NK-92 (cell line): ENCODE data around the gene PPDPF.
"Not testable (repeated sequence)": the region's sequence is repeated elsewhere in the genome, so short reads cannot be mapped to it uniquely, and the experiment has no call there.

Source experiments
- DNase-seq: peaks from one replicate; lab custom pipeline; 2025; ENCODE audit not compliant: unreplicated experiment; lab: John Stamatoyannopoulos, UW

PPDPF gene

DNA sequence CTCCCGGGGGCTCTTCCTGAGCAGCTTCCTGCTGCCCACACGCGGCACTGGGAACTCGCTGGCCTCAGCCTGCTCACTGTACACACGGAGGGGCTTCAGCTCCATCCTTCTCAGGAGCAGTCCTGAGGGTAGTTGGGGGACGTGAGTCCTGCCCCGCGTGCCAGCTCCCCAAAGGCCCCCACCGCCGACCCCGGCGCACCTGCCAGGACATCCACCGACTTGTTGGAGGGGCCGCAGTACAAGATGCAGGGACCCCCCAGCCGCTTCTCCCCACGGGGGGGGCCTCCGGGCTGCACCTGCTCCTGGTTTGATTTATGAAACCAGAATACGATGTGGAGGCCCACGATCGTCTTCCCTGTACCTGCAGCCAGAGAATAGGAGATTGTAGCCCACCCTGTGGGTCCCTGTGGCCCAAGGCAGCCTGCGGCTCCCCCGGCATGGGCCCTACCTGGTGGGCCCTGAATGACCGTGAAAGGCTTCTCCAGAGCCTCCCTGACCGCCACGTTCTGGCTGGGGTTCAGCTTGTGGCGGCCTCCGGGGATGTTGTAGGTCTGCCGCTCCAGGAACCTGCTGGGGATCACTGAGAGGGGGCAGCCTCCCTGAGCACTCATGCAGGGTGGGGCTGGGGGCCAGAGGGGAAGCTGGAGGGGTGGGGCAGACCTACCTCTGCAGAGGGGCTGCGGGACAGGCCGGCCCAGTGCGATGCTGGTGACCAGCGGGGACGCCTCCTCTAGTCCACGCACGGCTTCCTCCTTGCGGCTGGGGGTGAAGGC is 41.2 kb downstream of the PPDPF start:
- no peak for DNase-seq

DNA sequence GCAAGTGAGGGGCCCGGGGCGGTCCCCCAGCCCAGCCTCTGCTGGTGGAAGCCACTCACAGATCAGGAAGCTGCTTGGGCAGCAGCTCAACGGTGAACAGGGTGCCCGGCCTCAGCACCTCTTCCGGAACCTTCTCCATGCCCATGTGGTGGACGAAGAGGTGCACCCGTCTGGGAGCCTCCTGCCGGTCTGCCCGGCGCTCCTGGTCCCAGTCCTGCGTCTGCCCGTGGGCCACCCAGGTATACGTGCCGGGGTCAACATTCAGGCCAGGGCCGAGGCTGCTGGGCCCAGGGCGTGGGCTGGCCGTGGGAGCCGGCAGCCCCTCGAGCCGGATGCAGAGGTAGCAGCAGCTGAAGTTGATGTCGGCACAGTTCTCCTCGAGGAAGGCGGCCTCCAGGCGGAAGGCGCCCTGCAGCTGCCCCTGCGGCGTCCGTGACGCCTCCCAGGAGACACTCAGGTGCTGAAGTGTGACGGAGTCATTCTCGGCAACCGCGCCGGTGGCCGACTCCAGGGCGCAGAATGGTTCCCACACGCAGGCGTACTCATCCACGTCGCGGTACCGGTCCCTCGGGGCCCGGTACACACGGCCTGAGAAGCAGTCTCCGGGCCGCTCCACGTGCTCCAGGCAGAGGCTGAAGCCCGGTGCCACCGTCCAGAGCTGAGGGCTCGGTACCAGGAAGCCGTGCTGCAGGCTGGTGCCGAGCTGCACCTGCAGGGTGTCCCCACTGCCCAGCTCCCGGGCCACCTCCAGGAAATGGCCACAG is 42.1 kb downstream of the PPDPF start:
- DNase-seq, result no peak

DNA sequence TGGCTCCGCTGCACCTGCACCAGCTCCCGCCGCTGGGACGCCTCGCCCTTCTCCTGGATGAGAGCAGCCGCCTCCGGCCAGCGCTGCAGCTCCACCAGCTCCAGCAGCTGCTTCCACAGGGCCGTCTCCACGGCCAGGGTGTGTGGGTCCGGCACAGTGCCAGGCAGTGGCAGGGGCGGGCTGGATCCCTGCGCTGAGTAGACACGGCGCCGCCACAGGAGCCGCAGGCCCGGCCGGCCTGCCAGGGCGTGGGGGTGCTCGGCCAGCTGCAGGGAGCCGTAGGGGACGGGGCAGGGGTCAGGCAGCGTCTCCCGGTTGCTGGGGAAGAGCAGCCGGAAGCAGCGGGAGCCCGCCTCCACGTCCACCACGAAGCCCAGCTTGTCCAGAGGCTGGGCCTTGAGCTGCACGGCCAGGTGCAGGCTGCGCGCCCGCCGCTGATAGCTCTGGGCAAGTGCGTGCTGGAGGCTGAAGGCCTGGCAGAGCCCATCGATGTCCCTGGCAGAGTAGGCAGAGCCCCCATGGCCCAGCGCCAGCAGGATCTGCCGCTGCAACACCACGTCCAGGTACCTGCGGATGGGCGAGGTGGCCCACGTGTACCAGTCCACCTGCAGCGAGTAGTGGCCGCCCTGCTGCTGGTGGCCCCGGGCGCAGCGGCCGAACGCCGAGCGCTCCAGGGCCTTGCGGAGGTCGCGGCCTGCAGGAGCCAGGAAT is 42.8 kb downstream of the PPDPF start:
- no peak for DNase-seq

DNA sequence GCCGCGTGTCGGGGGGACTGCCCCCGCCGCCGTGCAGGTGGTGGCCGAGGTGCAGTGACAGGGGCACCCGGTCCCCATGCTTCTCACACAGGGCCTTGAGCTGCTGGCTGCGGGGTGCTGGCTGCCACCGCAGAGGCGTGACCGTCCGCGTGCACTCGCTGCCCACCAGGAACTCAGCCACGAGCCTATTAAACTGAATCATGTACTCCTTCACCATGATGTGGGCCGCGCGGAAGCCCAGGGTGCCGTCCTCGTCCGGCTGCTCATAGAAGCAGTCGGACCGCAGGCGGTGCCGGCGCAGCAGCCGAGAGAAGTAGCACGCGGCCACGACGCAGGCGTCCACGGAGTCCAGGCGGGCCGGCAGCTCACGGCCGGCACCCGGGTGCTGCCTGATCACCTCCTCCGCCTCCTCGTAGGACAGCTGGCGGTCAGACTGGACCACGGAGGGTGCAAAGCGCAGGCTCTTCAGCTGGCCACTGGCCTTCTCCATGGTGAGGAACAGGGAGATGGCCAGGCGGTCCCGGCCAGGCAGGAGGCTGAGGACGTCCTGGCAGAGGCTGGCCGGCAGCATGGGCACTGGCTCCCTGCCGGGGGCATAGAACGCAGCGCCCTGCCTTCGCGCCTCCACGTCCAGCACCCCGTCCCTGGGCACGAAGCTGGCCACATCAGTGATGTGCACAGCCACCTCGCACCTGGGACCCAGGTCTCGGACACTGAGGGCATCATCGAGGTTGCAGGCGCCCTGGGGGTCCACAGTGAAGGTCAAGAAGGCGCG is 43.7 kb downstream of the PPDPF start:
- no peak for DNase-seq

DNA sequence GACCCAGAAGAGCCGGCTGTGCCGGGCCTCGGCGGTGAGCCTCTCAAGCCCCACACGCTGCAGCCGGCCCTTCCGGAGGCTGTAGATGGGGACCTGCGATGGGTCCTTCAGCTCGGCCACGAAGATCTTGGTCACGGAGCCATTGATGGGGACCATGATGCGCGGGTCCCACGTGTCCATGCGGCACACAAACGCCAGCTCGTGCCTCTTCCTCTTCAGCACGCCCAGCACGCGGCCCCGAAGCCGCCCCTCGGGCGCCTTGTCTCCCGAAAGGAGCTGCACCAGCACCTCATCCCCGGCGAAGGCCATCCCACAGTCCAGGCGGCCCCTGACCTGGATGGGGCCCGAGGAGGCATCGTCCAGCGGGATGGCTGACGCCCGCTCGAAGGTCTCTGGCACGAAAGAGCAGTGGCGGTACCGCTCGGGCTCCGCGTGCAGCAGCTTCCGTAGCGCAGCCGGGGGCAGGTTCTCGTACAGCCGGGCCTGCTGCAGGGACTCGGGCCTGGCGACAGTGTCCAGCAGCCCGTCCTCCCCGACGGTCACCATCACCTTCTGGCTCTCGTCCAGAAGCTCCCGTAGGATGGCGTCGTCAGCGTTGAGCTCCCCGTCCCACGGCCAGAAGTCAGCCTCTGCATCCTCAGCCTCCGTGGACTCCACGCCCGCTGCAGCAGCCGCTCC is 44.6 kb downstream of the PPDPF start:
- no peak for DNase-seq

DNA sequence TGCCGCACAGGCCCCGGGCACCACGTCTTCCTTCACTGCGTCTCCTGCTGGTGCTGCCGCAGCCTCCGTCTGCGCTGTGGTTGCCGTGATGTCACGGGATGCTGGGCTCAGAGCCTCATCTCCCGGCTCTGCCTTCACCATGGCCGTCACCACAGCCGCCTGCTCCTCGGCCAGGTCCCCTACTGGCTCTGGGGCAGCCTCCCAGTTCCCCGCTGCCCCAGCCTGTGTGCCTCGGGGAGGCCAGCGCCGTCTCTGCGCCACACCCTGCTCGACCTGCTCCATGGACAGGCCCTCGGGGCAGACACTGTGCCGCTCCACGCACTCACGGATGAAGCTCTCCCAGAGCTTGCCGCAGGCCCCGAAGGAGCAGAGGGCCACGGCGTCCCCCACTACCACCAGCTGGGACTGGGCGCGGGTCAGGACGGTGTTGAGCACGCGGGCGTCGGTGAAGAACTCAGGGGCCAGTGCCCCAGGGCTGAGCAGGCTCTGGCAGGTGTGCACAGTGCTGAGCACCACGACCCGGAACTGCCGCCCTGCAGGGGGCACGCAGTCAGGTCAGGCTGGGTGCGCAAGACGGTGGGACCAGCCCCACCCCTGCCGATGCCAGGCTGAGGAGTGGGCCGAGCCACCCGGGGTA is 45.3 kb downstream of the PPDPF start:
- DNase-seq, result no peak

DNA sequence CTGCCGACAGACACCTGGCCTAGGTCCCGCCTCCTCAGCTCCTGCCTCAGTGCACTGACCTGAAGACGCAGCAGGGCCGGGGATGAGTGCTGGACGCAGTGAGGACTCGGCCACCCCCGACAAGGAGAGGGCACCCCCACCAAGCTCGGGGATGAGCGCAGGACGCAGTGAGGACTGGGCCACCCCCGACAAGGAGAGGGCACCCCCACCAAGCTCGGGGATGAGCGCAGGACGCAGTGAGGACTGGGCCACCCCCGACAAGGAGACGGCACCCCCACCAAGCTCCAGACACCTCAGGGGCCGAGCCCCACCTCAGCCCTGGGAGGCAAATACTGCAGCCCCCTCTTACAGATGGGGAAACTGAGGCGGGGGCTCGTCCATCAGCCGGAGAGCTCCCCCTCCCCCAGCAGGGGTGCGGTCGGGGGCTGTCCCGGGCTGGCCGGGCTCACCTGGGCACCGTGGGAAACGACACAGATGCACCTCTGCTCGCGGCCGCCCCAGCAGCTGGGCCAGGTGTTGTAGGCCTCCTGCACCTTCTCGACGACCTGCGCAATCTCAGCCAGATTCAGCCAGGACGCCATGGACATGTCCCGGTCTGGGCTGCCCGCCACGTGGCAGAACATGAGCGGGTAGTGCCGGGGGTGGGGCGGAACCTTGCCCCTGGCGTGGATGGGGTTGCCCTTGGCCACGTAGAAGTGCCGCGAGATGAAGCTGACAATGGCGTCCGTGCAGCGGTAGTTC is 46.0 kb downstream of the PPDPF start:
- DNase-seq, result no peak

DNA sequence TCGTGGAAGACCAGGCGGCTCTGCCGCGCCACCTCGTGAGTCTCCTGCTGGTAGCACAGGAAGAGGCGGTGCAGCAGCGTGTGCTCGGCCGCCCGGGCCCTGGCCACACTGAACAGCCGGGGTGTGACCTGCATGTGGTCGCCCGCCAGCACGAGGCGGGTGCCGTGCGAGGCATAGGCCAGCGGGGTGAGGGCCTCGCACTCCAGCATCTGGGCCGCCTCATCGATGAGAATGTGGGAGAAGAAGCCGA is 46.5 kb downstream of the PPDPF start:
- no peak for DNase-seq

DNA sequence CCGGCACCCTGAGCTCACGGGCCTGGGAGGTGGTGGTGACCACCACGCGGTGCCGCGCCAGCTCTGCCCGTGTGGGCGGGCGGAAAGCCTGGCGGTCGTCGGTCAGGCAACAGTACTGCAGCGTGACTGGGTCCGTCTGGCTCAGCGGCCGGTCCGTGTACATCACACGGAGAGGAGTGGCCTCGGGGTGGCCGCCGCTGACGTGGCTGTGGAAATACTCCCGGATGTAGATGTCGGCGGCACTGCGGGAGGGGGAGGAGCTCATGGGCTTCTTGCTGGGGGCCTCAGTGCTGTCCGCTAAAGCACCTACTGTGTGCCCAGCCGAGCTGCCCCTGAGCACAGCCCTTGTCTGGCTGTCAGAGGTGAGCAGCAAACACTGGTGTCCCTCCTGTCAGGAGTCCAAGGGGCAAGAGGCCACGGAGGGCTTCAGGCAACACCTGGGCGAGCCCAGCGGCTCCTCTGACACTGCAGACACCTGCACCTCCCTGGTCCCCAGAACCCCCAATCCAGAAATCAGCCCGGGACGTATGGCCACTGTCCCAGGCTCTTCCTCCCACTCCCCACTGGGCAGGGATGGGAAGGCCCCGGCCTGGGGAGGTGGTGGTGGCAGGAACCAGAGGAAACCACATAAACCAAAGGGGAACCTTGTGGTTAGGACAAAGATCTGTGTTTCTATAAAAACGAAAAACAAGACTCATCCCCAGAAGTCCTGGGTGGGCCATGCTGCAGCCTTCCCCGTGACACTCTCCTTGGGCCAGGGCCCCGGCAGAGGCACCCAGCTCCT is 47.0 kb downstream of the PPDPF start:
- no peak for DNase-seq

DNA sequence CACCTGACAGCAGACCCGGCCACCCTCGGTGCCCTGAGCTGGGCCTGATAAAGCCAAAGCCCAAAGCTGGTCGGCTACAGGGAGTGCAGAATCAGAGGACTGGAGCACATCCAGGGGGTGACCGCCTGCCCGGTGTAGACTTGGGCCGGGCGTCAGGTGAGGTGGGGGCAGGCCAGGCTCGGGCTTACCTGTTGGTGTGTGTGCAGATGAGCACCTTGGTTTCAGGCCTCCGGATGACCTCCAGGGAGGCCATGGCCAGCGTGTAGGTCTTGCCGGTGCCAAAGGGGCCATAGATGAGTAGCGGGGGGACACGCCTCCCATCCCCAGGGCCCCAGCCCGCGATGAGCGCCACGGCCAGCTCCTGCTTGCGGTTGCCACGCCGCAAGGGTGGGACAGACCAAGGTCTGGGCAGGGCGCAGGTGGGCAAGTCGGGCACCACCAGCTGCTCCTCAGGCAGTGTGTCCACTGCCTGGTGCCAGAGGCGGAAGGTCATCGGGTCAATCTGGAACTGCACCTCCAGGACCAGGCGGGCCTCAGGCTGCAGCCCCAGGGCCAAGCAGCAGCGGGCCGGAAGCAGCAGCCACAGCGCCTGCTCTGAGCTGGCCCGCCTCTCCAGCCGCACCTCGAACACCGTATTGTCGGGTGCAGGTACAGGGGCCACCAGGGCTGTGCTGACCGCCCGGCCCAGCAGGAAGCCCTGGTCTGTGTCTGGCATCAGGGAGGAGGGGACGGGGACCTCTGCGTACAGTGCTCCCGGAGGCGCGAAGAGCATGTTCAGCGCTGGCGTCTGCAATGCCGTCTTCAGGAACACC is 47.8 kb downstream of the PPDPF start:
- no peak for DNase-seq

DNA sequence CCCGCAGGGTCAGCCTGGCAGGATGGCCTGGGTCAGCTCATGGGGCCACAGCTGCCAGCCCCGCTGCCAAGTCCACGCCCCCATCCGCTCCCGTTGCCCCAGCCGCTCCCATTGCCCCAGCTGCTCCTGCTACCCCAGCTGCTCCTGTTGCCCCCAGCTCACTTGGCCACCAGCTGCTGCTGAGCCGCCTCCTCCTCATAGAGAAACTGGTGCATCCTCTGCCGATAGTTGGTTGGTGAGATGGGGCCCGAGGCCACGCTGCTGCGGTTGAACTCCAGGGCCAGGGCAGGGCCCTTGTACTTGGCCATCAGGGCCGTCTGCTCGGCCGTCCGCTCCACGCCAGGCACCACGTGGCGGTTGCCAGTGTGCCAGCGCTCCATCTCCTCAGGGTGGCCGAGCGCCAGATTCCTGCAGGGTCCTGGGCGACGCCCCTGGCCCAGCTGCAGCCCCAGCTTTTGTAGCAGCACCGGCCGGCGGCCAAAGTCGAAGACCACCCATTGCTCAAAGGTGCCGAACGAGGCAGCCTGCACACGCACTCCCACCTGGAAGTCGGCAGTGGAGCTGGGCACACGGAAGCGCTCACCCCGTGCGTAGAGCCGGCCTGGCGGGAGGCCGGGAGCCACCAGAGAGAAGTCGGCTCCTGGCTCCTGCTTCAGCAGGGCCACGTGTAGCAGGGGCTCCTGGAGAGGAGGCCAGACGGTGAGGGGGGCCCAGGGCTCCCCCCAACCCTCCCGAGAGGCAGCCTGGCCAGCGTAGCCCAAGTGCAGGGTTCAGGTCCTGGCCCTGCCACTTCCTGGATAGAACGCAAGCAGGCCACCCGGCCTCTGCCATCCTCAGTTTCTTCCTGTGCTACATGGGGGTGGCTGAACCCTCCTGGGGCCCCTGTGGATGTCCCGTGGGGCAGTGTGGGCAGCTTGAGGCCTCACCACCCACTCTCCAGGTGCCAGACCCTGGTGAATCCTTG is 48.7 kb downstream of the PPDPF start:
- no peak for DNase-seq

DNA sequence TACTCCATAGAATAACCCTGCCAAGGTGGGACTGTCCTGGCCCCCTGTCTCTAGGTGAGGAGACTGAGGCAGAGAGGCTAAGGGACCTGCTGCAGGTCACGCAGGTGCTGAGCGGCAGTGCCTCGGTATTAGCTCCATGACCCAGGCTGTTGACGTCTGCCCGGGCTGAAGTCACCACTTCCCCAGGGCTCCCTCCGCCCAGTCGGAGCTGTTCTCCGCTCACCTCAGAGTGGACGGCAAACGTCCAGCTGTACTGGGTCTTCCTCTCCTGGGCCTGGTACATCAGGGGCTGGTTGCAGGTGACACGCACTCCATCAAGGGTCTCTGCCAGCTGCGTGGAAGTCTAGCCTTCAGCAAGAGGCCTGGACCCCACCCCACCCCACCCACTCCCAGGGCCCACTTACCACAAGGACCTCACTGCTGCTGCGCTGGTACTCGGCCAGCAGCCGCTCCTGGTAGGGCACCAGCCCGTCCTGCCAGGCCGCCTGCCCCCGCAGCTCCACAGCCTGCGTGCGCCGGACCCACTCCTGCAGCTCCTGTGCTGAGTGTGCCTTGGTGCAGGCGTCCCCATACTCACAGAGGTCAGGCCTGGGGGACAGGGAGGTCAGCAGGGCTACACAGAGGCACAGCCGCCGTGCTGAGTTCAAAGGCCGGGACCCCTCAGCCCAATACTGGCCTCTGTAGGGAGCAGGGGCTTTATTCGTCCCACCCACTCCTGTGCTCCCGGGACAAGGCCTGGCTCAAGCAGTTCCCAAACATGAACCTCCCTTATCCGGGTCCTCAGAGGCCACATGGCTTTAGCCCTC is 49.9 kb downstream of the PPDPF start:
- no peak for DNase-seq

DNA sequence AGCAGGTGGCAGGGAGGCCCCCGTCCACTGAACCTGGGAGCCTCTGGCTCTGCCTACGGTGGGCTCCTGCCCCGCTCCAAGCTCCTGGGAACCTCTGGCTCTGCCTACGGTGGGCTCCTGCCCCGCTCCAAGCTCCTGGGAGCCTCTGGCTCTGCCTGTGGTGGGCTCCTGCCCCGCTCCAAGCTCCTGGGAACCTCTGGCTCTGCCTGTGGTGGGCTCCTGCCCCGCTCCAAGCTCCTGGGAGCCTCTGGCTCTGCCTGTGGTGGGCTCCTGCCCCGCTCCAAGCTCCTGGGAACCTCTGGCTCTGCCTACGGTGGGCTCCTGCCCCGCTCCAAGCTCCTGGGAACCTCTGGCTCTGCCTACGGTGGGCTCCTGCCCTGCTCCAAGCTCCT is 50.5 kb downstream of the PPDPF start:
- DNase-seq, result not testable (repeated sequence)
